Measurements from ENCODE around the gene LAMTOR2. TPM values are rescaled to one million over a fixed set of nuclear protein-coding genes. Genes with fewer than 3 reads are reported as not detected.

LAMTOR2 gene
- total and polyA plus RNA-seq, 9 of the 15 experiments (the other 6 are each of a cell fraction or from before 2014, with no cell fraction given), result 39.0 to 161 (median 74.6) TPM

DNA sequence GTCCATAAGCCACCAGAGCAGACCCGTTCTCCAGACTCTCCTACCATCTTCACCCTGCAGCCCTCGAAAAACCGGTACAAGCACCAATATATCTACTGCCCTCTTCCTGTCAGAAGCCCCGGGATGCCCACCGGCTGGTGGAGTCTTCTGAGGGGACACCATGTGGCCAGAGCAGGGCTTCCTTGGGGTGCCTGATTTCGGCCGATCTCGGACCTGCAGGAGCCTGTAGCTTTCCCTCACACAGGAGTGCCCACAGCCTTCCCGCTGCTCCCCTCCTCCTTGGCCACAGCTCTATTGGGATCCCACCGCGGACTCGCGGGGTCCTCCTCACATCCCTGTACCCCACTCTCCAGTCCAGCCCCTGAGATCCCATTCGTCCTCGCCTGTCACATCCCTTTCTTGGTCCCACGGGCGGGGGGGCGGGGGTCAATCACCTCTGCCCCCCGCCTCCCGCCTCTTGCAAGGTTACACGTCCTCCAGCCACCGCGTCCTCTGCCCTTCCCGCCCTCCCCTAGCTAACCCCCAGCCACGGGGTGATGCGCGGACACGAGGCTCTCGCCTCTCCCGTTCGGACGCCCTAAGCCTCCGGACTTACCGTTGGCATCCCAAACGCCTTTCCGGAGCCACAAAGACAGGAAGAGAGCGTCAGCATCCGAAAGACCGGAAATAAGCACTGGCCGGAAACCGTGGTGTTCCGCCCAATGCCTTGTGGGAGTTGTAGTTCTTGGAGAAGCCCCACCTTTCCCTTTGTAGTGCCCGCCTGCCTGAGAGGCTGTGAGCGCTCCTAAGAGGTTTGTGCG is 34.1 kb upstream of the LAMTOR2 start, which contains the start of gene SSR2 (continued):
- TF ChIP-seq, protein P1, sequence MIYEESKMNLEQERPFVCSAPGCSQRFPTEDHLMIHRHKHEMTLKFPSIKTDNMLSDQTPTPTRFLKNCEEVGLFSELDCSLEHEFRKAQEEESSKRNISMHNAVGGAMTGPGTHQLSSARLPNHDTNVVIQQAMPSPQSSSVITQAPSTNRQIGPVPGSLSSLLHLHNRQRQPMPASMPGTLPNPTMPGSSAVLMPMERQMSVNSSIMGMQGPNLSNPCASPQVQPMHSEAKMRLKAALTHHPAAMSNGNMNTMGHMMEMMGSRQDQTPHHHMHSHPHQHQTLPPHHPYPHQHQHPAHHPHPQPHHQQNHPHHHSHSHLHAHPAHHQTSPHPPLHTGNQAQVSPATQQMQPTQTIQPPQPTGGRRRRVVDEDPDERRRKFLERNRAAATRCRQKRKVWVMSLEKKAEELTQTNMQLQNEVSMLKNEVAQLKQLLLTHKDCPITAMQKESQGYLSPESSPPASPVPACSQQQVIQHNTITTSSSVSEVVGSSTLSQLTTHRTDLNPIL (CRISPR knock-in tag; IDR thresholded peaks at IDR 0.05), result no peak
- no peak for TF ChIP-seq ZKSCAN3 (CRISPR knock-in tag; IDR thresholded peaks at IDR 0.05)
- TF ChIP-seq, protein P2, sequence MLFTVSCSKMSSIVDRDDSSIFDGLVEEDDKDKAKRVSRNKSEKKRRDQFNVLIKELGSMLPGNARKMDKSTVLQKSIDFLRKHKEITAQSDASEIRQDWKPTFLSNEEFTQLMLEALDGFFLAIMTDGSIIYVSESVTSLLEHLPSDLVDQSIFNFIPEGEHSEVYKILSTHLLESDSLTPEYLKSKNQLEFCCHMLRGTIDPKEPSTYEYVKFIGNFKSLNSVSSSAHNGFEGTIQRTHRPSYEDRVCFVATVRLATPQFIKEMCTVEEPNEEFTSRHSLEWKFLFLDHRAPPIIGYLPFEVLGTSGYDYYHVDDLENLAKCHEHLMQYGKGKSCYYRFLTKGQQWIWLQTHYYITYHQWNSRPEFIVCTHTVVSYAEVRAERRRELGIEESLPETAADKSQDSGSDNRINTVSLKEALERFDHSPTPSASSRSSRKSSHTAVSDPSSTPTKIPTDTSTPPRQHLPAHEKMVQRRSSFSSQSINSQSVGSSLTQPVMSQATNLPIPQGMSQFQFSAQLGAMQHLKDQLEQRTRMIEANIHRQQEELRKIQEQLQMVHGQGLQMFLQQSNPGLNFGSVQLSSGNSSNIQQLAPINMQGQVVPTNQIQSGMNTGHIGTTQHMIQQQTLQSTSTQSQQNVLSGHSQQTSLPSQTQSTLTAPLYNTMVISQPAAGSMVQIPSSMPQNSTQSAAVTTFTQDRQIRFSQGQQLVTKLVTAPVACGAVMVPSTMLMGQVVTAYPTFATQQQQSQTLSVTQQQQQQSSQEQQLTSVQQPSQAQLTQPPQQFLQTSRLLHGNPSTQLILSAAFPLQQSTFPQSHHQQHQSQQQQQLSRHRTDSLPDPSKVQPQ (CRISPR knock-in tag; IDR thresholded peaks at IDR 0.05; ENCODE audit: borderline replicate concordance), result no peak
- TF ChIP-seq, protein P3, sequence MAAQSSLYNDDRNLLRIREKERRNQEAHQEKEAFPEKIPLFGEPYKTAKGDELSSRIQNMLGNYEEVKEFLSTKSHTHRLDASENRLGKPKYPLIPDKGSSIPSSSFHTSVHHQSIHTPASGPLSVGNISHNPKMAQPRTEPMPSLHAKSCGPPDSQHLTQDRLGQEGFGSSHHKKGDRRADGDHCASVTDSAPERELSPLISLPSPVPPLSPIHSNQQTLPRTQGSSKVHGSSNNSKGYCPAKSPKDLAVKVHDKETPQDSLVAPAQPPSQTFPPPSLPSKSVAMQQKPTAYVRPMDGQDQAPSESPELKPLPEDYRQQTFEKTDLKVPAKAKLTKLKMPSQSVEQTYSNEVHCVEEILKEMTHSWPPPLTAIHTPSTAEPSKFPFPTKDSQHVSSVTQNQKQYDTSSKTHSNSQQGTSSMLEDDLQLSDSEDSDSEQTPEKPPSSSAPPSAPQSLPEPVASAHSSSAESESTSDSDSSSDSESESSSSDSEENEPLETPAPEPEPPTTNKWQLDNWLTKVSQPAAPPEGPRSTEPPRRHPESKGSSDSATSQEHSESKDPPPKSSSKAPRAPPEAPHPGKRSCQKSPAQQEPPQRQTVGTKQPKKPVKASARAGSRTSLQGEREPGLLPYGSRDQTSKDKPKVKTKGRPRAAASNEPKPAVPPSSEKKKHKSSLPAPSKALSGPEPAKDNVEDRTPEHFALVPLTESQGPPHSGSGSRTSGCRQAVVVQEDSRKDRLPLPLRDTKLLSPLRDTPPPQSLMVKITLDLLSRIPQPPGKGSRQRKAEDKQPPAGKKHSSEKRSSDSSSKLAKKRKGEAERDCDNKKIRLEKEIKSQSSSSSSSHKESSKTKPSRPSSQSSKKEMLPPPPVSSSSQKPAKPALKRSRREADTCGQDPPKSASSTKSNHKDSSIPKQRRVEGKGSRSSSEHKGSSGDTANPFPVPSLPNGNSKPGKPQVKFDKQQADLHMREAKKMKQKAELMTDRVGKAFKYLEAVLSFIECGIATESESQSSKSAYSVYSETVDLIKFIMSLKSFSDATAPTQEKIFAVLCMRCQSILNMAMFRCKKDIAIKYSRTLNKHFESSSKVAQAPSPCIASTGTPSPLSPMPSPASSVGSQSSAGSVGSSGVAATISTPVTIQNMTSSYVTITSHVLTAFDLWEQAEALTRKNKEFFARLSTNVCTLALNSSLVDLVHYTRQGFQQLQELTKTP (IDR thresholded peaks at IDR 0.05; ENCODE audit: low read depth in 1 of 2, partially characterized antibody in 2 of 2), result peak in 1 of 2 experiments; percentile 85
- no peak for TF ChIP-seq PURB (CRISPR knock-in tag; IDR thresholded peaks at IDR 0.05; ENCODE audit: low read depth)
- no peak for TF ChIP-seq MAFG (tag; conservative IDR thresholded peaks at IDR 0.05)
- TF ChIP-seq, protein P4, sequence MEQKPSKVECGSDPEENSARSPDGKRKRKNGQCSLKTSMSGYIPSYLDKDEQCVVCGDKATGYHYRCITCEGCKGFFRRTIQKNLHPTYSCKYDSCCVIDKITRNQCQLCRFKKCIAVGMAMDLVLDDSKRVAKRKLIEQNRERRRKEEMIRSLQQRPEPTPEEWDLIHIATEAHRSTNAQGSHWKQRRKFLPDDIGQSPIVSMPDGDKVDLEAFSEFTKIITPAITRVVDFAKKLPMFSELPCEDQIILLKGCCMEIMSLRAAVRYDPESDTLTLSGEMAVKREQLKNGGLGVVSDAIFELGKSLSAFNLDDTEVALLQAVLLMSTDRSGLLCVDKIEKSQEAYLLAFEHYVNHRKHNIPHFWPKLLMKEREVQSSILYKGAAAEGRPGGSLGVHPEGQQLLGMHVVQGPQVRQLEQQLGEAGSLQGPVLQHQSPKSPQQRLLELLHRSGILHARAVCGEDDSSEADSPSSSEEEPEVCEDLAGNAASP (IDR thresholded peaks at IDR 0.05), result no peak
- TF ChIP-seq CXXC5 (CRISPR knock-in tag; IDR thresholded peaks at IDR 0.05), result 0 out of 2 replicates have a peak, but pooled peaks have one; percentile 32
- TF ChIP-seq ZNF354B (CRISPR knock-in tag; IDR thresholded peaks at IDR 0.05), result no peak
- TF ChIP-seq, protein P5, sequence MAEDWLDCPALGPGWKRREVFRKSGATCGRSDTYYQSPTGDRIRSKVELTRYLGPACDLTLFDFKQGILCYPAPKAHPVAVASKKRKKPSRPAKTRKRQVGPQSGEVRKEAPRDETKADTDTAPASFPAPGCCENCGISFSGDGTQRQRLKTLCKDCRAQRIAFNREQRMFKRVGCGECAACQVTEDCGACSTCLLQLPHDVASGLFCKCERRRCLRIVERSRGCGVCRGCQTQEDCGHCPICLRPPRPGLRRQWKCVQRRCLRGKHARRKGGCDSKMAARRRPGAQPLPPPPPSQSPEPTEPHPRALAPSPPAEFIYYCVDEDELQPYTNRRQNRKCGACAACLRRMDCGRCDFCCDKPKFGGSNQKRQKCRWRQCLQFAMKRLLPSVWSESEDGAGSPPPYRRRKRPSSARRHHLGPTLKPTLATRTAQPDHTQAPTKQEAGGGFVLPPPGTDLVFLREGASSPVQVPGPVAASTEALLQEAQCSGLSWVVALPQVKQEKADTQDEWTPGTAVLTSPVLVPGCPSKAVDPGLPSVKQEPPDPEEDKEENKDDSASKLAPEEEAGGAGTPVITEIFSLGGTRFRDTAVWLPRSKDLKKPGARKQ (CRISPR knock-in tag; IDR thresholded peaks at IDR 0.05), result no peak
- TF ChIP-seq HDAC3 (IDR thresholded peaks at IDR 0.05; ENCODE audit: borderline replicate concordance, partially characterized antibody), result no peak
- peak; percentile 97 for TF ChIP-seq GABPA (tag; conservative IDR thresholded peaks at IDR 0.05; ENCODE audit: low read depth)
- TF ChIP-seq ELF4 (CRISPR knock-in tag; IDR thresholded peaks at IDR 0.05), result no peak
- no peak for TF ChIP-seq CBX5 (IDR thresholded peaks at IDR 0.05; ENCODE audit: borderline replicate concordance, low read depth)
- TF ChIP-seq SREBF1 (IDR thresholded peaks at IDR 0.05; ENCODE audit: borderline replicate concordance, low read depth, low read length), result no peak
